DMS 273 (cell line): ENCODE data around the gene SPATA13.

Experiments
- DNase-seq: peaks from one replicate; lab custom pipeline; 2025; ENCODE audit not compliant: unreplicated experiment; lab: John Stamatoyannopoulos, UW

Gene SPATA13

GRCh38 chr13:24275041-24275440 lies 114.5 kb downstream of the SPATA13 start:
- no peak for DNase-seq

- no peak for DNase-seq
Measured at GRCh38 chr13:24276306-24276705, 115.8 kb downstream of the SPATA13 start.

GRCh38 chr13:24276861-24277260 lies 116.3 kb downstream of the SPATA13 start:
- no peak for DNase-seq

DNA sequence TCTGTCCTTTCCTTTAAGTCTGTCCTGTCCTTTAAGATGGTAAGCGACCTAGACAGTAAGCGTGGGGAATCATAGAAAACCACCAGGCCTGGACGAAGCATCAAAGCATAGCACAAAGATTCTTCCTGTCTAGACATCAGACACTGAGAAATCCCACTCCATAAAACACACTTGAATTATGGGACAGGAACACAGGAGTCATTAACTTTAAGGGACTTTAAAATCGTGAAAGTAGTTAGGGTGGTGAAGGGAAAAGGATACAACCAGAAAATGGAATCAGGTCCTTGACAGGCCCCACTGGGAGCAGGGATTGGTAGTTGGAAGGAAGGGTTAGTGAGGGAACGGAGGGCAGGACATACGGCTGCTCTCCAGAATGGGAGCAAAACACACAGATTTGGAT lies 117.2 kb downstream of the SPATA13 start:
- no peak for DNase-seq

DNA sequence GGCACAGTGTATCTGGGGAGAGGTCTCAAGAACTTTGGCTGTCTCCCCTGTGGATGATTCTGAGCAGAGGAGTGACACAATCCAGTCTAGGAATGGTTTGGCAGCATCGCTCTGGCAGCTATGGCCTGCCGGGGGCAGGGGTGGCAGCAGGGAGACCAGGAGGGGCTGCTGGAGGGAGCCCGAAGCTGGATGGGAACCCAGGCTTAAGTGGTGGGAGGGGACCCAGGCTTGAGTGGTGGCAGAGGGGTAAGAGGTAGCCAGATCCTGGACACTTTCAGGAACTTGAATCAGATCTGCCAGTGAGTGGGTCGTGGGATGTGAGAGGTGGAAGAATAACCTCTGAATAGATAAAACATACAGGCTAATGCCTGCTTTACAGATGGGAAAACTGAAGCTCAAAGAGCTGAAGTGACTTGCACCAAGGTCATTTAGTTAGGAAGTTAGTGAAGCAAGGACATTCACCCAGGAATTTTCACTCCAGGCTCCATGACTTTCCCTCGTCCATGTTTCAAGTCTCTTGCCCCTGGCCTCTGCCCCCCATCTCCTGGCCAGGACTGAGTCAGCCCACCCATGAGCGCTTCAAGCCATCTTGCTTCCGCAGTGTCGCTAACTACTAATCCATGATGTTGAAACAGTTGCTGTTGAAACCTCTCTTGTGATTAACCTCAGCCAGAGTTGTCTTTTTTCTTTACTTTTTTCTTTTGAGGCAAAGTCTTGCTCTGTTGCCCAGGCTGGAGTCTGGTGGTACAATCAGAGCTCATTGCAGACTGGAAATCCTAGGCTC lies 119.0 kb downstream of the SPATA13 start:
- DNase-seq = no peak

DNA sequence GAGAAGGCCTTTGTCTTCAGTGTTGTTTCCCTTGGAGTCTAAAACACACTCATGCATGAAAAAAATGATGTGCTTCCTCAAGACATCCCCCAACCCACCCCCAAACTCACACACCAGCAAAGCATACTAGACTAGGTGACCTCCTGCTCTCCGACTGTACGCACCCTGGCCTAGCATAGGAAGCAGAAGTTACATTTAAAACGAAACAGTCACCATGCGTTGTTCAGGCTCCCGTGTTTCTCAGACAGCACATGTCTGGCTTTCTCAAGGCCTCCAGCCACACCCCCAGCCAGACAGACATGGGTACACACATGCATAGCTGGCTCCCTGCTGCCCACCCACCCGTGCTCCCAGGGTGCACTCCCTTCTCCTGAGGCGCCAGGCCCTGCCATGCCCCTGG lies 120.2 kb downstream of the SPATA13 start:
- DNase-seq = no peak

DNA sequence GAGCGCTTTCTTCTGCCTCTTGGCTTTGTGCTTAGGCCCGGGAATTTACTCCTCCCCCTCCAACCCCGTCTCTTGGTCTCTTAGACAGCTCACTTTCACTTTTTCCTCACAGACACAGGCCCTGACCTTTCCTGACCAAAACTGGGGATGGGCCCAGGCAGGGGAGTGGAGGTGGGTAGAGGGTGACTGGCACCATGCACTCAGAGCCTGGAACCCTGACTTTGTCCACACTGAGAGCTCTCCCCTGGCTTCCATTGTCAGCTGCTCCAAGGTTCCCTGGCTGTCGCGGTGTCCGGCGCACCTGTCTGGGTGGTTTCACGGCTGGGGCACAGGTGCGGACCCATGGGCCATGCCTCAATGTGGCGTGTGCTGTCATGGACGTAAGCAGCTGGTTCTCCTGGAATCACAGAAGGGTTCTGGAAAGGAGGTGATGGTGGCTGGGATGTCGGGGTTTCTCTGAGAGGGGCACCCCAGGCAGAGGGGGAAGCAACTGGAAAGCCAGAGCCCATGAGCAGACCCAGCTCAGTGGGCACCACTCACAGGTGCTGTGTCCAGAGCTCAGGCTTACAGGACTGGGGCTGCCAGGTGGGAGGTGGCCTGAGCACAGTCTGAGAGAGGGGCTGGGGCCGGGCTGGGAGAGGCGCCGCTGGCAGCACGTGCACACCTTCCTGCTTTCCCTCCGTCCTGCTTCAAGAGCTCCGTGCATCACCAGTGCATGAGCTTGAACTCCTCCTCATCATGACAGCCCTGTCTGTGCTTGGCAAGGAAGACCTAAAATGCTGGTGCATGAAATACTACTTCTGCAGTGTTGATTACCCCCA lies 120.9 kb downstream of the SPATA13 start:
- DNase-seq = no peak

- no peak for DNase-seq
Measured at GRCh38 chr13:24282256-24282655, 121.7 kb downstream of the SPATA13 start.

GRCh38 chr13:24284889-24285565 lies 124.5 kb downstream of the SPATA13 start:
- DNase-seq = no peak

DNA sequence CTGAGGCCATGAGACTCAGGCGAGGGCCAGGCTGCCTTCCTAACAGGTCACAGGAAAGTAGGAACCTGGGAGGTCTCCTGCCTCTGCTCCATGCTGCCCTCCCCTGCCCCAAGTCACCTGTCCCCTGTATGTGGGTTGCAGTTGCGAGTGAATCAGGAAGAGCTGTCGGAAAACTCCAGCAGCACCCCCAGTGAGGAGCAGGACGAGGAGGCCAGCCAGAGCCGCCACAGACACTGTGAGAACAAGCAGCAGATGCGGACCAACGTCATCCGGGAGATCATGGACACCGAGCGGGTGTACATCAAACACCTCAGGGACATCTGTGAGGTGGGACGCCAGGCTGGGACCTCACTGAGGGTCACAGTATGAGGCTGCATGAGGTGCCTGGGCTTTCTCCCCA lies 126.1 kb downstream of the SPATA13 start:
- no peak for DNase-seq

GRCh38 chr13:24287748-24288287 lies 127.3 kb downstream of the SPATA13 start:
- DNase-seq = no peak

GRCh38 chr13:24288870-24289269 lies 128.3 kb downstream of the SPATA13 start:
- DNase-seq = no peak

DNA sequence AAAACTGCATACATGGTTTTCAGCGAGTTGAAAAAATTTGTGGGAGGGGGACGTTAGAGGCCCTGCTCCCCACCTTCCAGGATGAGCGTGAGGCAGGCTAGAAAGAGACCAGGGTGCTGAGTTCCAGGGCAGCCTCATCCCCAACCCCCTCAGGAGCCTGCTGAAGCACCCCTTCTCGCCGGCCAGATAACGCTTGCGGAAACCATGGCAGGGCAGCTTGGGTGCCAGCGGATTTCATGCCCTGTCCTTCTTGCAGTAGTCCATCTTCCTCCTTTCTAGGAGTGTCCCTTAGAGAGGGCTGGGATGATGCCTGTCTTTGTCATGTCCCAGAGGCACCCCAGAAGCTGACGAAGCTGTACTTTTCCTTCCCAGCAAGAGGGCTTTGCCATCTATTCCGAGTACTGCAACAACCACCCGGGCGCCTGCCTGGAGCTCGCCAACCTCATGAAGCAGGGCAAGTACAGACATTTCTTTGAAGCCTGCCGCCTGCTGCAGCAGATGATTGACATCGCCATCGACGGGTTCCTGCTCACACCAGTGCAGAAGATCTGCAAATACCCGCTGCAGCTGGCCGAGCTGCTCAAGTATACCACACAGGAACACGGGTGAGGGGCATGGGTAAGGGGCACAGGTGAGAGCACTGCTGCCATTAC lies 129.9 kb downstream of the SPATA13 start:
- no peak for DNase-seq

- no peak for DNase-seq
Measured at GRCh38 chr13:24292481-24292880, 132.0 kb downstream of the SPATA13 start.

DNA sequence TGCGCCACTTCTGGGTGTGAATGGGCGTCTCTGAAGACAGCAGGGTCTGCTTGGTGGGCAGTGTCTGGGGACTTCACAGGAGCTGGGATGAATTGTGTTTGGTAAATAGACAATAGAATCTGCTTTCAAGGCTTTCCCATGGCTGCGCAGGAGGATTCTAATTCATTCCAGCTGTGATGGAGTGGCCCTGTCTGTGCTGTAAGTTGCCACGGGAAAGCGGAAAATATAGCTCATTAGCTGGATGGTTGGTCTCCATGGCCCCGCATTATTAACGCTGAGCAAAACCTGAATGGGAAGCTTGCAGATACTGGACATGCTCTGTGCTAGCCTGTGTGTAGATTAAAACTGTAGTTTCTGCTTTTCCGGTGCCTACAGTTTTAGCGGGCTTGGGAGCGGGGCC lies 133.2 kb downstream of the SPATA13 start:
- DNase-seq = no peak

DNA sequence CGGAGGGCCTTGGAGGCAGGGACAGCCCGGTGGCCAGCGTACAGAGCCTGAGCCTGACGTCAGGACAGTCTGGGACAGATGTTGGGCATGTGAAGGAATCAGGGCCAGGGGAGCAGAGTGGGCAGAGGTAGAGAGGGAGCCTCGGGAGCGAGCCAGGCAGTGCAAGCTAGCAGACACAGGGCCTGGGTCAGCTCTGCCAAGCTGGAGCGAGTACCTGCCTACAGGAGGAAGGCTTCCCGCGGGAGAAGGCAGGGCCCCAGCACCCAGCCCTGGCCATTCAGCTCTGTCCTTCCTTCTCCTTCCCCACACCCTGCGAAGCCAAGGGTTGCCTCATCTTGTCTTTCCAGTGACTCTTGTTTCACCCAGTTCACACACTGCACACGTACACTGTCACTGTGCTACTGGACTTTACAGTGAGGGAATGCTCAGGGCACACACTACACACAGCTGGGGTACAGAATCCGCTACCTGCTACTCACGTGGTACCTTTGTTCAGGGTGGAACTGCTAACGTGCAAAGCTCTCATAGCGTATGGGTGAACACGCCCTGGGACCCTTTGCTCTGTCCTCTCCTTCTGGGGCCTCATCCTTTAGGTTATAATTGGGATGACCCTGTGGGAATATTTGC lies 139.1 kb downstream of the SPATA13 start:
- DNase-seq = no peak

GRCh38 chr13:24301434-24301833 lies 140.9 kb downstream of the SPATA13 start:
- DNase-seq = no peak

GRCh38 chr13:24301911-24302310 lies 141.4 kb downstream of the SPATA13 start:
- no peak for DNase-seq

- DNase-seq = no peak
Measured at GRCh38 chr13:24304620-24305019, 144.1 kb downstream of the SPATA13 start.

- DNase-seq = no peak
Measured at GRCh38 chr13:24306632-24307031, 146.1 kb downstream of the SPATA13 start.
